ENCODE measurements around the gene MYBPC2. TPM values are rescaled to one million over a fixed set of nuclear protein-coding genes. Genes with fewer than 3 reads are reported as not detected.

The MYBPC2 gene
- polyA plus RNA-seq, 12 donors: 11.4 to 140 (median 53.8) TPM; not detected in 2

DNA sequence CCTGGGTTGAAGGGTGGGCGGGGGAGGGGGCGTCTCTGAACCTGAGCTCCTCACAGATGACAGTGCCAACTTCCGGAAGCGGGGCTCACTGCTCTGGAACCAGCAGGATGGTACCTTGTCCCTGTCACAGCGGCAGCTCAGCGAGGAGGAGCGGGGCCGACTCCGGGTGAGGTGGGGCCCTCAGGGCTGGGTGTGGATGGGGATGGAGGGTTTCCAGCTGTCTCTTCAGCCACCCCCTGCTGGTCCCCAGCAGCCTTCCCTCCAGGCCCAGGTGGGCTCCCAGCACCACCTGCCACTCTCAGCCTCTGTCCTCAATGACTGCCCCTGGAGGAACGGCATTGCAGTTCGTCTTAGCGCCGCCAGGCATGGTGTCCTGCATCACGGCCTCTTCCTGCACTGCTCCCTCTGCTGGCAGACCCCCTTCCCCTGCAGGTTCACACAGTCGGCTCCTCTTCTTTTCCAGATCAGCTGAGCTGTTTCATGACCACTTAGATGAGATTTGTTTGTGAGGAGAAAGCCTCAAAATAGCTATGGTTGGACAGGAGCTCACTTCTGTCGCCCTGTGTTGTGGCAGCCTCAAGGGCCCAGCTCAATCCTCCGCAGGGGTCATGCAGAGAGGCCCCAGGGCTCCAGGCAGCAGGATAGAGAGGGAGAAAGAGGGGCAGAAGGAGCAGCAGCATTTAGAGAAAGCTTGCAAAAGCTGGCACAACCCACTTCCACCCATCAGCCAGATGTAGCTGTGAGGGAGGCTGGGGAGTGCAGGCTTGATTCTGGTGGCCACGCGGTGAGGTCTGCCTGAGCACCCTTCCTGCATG, 46.4 kb downstream of the MYBPC2 start:
- no peak for DNase-seq

DNA sequence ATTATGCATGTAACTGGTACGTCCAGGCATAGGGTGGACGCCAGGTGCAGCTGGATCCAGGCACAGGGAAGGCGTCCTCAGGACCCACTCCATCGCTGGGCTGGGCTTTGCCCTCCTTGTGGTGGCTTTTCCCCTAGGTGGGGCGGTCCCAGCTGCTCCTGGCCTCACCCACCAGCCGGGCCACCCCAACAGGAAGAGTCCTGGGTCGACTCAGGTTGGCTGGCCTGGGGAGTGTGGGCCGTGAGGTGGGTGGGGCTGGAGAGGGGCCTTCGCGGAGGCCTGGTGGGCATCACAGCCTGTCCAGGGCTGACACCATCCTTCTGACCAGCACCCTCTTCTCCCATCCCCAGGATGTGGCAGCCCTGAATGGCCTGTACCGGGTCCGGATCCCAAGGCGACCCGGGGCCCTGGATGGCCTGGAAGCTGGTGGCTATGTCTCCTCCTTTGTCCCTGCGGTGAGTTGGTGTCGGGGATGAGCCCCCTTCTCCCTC, 47.1 kb downstream of the MYBPC2 start:
- DNase-seq: no peak

DNA sequence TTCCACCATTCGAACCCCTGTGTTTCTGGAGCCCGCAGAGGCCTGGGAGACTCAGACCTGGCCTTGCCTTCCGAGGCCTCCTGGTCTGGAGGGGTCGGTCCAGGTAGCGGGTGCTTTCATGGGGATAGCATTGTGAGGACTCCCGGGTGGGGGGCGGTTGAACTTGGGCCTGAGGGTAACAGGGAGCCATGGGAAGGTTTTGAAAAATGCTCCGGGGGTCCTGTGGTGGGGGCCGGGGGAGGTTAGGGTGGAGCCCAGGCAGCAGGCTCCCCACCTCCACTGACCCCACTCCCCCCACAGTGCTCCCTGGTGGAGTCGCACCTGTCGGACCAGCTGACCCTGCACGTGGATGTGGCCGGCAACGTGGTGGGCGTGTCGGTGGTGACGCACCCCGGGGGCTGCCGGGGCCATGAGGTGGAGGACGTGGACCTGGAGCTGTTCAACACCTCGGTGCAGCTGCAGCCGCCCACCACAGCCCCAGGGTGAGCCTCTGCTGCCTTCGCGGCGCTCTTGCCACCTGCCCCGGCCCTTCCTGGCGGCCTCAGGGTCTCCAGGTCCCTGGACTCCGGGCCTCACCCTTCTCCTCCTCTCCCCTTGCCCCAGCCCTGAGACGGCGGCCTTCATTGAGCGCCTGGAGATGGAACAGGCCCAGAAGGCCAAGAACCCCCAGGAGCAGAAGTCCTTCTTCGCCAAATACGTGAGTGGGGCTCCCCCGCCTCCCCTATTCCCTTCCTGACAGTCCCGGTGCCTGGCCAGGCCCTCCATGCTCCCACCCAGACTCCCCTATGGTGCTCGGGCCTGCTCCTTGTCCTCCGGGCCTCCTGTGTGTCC, 47.8 kb downstream of the MYBPC2 start:
- no peak for DNase-seq

DNA sequence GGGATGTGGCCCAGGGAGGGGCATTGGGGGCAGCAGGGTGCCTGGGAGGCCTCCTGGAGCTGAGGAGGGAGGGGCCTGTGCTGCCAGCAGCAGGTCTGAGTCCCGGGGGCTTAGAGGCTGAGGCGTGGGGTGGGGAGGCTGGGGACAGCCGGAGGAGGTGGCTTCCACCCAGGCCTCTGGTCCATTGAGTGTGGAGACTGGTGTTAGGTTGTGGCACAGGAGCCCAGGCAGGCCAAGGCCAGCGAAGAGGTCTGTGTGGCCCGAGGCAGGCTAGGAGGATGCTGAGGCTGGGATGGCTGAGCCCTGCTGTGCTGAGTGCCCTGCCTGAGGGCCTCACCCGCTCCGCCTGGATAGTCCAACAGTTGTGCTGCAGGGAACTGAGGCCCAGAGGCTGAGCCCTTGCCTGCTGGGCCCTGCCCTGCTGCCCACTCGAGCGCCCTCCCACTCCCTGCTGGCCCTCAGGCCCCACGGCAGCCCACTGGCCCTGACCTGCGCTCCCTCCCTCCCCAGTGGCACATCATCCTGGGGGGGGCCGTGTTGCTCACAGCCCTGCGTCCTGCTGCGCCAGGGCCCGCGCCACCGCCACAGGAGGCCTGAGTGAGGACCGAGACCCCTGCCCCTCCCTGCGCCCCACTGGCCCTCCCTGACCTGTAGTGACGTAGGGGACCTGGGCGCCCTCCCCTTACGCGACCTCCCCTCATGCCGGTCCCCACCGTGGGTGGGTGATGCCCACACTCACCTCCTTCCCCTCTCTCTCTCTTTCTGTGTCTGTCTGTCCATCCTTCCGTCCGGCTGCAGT, 48.9 kb downstream of the MYBPC2 start:
- no peak for DNase-seq

DNA sequence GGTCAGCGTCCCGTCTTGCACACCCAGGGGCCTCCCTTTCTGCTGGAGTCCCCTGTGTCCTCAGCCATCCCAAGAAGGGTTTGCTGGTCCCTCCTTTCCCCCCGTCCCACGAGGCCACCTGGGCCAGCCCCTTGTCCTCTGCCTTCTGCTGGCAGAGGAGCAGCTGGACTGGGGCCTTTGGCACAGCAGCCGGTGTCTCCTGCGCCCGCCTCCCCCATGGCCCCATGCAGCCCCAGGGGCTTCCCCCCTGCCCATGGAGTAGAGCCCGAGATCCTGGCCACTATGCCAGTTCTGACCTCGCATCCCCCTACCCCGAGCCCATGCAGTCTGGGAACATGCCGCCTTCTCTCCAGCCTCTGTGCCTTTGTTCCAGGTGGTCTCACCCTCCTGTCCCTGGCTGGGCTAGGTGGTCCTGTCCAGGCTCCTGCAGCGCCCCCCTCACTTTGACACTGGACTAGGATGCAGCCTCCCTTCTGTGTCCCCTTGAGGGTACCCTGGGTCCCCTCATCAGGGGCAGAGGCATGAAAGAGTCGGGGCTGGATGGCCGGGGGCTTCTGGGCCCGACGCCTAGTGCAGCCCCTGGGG, 49.7 kb downstream of the MYBPC2 start:
- no peak for DNase-seq

DNA sequence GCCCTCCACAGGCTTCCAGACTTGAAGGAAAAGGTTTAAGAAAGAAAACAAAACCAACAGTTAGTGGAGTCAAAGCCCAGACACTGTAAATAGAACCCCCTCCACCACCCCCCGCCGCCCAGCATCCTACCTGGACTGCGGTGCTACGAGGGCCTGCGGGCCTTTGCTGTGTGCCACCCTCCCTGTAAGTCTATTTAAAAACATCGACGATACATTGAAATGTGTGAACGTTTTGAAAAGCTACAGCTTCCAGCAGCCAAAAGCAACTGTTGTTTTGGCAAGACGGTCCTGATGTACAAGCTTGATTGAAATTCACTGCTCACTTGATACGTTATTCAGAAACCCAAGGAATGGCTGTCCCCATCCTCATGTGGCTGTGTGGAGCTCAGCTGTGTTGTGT, 50.2 kb downstream of the MYBPC2 start:
- no peak for DNase-seq

DNA sequence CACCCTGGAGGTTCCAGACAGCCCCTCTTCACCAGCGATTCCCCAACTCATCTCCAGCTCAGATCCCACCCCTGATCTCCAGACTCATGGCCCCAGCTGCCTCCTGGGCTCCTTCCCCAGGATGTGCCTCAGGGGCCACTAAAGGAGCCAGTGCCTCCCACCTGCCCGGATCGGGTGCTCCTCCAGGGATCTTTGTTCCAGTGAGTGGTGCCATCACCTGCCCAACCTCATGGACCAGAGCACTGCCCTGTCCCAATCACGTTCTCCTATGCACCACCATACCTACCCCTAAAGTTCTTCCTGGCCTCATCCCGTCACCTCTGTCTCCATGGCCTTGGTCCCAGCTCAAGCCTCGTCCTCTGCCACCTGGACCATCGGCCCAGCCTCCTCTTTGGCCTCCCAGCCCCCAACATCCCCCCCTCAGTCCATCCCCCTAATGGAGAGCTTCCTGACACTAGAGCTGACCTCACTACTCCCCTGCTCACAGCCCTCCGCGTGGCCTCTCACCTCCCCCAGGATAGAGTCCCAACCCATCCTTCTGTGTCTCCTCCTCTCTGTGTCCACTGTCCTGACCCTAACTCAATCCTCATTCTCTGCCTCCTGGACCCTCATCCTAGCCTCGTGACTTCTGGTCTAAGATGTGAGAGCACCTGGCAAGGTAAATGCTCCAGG, 52.7 kb downstream of the MYBPC2 start:
- no peak for DNase-seq

DNA sequence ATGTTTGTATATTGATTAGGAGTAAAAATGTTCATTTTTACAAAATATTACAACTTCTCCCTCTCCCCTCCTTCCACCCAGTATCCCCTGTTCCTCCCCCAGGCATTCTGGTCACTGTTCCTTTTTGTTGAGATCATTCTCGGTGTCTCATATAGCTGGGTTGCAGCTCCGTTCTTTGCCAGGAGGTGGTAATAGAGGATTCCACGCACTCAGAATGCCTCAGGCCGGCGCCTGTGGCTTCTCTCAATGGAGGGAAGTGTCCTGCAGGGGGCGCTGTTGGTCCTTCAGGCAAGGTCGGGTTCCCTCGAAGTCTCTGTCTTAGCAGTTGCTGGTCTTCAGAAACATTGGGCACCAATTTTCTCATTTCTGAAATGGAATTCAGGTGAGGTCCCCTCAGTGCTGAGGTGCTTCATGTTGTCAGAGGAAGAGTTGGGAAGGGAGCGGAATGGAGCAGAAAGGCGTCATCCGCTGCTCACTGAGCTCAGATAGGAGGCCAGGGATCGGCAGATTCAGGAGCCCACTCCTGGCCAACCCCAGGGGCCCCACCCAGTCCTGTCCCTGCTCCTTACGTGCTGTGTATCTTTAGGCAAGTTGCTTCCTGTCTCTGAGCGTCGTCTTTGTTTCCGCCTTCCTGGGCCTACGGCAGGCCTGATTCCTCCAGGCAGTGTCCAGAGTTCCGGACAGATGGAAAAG, 54.3 kb downstream of the MYBPC2 start:
- no peak for DNase-seq

DNA sequence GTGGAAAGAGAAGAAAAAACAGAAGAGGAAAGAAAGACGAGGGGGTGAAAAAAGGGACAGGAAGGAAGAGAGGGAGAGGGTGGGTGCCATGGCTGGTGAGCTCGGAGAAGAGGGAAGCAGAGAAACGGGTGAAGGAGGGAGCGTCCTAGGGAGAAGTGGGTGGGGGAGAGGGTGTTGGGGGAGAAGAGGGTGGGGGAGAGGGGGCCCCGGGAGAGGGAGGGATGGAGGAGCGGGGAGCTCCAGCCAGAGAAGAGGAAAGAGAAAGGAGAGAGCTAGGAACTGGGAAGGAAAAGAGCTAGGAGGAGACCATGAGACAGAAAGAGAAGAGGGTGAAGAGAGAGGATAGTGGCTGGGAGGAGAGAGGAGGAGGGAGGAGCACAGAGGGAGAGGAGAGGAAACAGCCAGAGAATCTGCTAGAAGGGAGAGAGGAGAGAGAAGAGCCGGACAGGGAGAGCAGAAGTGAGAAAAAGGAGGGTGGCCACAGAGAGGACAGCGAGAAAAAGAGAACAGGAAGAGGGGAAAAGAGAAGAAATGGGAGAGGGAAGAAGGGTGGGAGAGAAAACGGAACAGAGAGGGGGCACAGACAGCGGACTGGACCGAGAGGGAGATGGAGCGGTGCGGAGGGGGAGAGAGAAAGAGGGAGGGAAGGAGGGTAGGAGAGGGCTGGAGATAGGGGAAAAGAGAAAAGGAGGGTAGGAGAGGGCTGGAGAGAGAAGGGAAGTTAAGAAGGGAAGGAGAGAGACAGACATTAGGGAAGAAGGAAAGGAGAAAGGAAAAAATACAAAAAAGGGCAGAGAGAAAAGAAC, 55.9 kb downstream of the MYBPC2 start:
- no peak for DNase-seq

DNA sequence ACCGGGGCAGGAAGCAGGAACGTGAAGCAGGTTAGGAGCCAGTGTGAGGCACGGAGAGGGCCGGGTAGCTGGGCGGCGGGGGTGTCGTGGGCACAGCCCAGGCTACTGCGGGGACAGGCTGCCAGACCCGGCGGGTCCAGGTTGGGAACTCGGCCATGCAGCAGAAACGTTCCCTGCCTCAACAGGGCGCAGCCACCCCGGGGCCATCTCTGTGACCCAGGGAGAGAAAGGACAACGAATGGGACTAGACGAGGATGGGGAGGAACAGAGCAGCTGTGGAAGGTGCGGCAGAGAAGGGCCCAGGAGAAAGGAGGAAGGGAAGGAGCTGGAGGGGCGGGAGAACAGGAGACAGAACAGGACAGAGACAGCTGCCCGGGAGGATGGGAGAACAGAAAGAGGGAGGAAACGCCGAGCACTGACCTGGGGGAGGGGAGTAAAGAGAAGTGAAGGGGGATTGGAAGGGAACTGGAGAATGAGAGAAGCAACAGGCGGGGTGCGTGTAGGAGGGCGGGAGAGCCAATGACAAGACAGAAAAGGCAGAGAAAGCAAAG, 56.8 kb downstream of the MYBPC2 start:
- no peak for DNase-seq

DNA sequence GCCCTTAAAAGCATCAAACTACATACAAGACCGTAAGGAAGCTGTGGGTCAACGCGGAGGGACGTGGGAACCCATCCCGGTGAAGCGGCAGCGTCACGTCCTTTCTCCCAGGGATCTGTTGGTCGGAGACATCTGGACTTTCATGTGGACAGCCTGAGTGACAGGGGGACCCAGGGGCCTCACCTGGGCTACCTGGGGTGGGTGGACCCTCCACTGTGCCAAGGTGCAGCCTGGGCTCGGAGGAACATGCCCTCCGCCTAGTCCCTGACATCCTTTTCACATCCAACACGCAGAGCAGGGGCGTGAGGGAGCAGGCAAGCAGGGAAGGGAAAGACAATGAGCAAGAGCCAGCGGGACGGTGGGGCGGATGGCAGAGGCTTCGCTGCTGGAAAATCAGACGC, 57.7 kb downstream of the MYBPC2 start:
- no peak for DNase-seq

DNA sequence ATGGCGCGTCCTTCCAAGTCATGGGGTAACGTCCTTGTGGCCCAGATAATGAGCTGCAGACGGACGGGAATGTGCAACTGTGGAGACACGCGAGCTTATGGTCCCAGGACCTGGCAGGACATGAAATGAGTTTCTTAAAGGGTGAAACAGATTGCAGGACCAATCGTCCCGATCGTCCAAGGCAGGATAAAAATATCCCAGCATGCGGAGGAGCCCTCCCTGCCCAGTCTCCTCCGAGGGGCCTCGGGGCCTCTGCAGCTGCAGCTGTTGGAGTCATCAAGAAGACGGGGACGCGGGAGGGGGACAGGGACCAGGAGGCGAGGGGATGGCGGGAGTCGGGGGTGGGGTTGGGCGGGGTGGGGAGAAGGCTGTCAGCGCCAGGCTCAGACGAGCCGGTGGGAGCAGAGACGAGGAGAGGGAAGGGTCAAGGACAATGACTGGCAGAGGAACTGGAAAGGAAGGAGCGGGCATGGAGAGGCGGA, 58.3 kb downstream of the MYBPC2 start:
- peak; percentile 71 for DNase-seq

DNA sequence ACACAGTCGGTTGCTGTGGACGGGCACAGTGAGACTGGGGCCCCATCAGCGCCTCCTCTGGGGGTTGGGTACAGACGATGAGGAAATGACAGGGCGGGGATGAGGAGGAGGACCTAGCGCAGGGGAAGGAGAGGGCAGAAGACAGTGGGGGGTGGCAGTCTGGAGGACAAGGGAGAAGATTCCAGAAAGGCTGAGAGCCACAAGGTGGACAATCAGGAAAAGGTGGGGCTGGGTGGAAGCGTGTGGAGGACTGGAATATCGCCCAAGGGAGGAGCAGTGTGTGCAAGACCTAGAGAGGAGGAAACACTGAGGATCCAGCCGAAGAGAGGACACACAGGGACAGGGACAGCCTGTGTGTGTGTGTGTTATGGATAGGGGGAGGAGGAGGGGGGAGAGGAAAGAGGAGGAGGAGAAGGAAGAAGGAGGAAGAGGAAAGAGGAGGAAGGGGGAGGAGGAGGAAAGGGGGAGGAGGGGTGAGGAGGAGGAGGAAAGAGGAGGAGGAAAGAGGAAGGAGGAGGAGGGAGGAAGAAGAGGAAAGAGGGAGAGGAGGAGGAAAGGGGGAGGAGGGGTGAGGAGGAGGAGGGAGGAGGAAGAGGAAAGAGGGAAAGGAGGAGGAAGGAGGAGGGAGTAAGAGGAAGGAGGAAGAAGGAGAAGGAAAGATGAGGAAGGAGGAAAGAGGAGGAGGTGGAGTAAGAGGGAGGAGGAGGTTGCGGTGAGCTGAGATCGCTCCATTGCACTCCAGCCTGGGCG, 59.8 kb downstream of the MYBPC2 start:
- no peak for DNase-seq

DNA sequence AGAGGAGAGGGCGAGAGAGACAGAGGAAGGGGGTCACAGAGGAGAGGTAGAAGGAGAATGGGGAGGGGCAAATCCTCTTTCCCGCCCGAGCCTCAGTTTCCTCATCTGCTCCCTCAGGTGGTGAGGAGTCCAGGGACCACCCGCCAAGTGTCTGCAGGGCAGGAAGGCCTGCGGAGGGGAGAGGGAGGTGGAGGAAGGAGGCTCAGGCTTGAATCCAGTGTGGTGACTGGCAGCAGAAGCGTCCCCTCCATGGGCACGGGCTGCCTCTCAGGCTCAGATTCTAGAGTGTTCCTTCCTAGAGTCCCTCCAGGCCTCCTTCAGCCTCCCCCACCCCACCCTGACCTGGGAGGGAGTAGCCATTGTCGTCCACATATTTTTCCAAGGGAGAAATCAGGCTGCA, 60.5 kb downstream of the MYBPC2 start:
- no peak for DNase-seq

DNA sequence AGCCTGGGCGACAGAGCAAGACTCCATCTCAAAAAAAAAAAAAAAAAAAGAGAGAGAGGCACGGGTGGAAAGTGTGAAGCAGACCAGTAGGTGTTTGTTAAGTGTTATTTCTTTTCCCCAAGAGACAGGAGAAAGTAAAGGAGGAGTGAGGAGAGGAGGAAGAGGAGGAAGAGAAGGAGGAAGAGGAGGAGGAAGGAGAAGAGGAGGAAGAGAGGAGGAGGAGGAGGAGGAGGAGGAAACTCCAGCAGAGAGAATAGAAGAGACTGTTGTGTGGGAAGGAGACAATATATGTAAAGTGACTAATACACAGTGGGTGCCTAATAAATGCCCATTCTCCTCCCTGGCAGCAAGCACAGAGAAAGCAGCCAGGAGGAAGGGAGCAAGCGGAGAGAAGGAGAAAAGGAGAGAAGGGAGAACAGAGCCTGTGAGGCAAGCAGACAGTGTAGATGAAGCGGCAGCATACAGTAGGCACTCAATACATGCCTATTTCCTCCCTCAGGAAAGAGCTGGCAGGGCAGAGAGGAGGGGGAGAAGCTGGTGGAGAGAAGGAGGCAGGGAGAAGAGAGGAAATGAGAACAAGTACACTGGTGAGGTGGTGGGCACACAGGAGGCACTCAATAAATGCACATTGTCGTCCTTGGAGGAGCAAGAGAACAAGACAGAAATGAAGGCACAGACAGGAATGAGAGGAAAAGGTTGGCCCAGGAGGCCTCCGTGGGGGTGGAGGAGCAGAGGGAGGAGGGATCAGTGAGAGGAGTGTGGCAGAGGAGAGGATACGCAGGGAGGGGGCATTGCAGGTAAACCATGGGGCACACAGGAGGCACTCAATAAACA, 61.7 kb downstream of the MYBPC2 start:
- DNase-seq: no peak

DNA sequence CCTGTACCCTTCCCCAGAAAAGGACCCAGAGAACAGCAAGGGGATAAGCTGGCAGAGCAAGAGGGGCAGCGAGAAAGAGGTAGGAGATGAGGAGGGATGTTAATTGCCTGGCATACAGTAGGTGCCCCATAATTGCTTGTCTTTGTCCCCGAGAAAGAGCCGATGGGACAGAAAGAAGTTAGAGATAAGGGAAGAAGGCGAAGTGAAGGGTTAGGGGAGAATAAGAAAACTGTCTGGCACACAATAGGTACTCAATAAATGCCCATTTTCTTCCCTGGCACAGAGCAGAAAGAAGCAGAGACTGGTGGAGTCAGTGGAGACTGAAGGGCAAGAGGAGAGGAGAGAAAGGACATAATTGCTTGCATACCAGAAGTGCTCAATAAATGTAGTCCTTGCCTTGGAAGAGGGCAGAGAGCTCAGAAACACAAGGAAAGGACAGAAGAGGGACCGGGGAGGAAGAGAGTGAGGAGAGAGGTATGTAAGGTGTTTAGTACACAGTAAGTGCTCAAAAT, 62.4 kb downstream of the MYBPC2 start:
- no peak for DNase-seq

Measured in muscle of arm (tissue), 12 donors.